HG03045 (cell line): ENCODE results near the gene SBNO2.

ENCODE experiments used
- ATAC-seq: cut with Tn5 transposase; IDR thresholded peaks from one replicate; pipeline ENCODE4 v1.9.1; 2021; ENCODE audit warnings: mild to moderate bottlenecking, moderate library complexity; ENCODE audit not compliant: unreplicated experiment

The SBNO2 gene

DNA sequence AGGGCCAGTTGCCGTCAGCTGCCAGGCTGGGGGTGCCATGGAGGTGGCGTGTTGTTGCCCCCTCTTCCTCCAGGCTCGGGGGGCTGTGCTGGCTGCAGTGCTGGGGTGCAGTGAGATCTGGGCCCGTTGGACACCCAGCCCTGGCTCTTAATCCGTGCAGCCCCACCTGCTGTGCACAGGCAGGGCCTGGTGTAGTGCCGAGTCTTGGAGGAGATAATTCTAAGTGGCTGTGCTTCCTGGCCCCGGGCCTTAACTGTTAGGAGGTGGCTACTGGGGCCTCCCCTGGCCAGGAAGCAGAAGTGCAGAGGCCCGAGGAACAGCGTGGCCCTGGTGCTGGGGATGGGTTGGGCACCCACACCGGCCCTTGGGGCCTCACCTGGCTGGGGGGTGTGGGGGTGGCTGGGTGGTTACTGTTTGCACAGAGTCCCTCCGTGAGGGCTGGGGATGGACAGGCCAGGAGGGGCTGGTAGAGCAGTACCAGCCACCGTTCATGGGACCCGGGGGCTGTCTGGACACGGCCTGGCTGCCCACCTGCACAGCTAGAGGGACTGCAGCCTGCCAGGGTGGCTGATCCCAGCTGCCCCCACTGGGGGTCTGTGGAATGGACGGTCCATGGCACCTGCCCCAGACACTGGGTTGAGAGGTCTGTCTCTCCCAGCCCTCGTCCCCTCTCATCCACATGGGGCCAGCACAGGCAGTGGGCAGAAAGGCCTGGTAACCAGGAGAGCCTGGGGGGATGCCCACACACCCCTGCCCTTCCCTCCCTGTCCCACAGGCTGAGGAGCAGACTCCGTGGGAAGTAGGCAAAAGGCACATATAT, 67.0 kb downstream of the SBNO2 start:
- ATAC-seq, result no peak

DNA sequence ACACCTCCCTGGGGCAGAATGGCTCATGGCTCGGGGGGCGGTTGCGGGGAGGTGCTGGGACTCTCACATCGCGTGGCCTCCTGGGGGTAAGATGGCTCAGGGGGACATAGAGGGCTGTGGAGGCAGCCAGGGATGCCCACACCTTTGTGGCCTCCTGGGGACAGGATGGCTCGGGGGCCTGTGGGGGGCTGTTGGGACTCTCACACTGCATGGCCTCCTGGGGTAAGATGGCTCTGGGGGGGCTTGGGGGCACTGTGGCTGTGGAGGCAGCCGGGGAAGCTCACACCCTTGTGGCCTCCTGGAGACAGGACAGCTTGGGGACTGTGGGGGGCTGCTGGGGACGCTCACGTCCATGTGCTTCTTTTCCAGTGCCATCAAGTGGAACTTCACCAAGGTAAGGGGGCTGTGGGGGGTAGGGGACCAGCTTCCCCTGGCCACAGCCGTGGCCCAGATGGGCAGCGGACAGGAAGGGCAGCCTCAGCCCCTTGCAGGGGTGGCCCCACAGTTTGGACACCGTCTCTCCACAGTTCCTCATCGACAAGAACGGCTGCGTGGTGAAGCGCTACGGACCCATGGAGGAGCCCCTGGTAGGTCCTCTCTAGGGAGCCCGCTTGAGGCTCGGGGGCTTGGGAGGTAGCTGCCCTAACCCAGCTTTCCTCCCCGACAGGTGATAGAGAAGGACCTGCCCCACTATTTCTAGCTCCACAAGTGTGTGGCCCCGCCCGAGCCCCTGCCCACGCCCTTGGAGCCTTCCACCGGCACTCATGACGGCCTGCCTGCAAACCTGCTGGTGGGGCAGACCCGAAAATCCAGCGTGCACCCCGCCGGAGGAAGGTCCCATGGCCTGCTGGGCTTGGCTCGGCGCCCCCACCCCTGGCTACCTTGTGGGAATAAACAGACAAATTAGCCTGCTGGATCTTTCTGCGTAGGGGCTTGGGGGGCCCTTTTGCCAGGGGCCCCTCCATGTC, 67.9 kb downstream of the SBNO2 start:
- ATAC-seq, result no peak

GRCh38 chr19:1105008-1105872, 68.8 kb downstream of the SBNO2 start:
- no peak for ATAC-seq

GRCh38 chr19:1104311-1105007, 69.6 kb downstream of the SBNO2 start:
- peak; percentile 33 for ATAC-seq

DNA sequence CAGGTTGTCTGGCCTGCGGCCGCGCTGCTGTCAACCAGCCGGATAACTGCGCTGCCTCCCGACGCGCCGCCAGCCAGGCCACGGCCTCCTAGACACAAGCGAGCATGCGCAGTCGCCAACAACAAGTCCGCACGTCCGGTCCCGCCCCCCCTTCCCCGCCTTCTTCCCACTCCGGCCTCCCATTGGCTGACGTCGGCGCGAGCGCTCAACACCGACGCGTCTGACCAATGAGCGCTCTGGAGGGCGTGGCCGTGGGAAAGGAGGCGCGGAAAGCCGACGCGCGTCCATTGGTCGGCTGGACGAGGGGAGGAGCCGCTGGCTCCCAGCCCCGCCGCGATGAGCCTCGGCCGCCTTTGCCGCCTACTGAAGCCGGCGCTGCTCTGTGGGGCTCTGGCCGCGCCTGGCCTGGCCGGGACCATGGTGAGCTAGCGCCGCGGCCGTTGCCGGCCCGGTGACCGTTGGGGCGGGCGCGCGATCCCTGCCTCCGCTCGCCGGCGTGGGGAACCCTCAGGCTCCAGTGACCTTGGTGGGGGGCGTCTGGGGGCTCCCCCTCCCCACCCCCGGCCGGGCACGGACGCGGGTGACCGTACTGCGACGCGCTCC, 70.3 kb downstream of the SBNO2 start, which contains the start of gene GPX4:
Gene GPX4 (plus strand): TSS at position 287 of the 603 bp plus-strand sequence. CDS start 50 bp downstream, at position 337.
- peak; percentile 70 for ATAC-seq

- ATAC-seq, result peak; percentile 0
These were observed 70.8 kb downstream of the SBNO2 start for GRCh38 chr19:1103132-1103707.

- ATAC-seq, result no peak
These were observed 71.5 kb downstream of the SBNO2 start for GRCh38 chr19:1102407-1103131.

DNA sequence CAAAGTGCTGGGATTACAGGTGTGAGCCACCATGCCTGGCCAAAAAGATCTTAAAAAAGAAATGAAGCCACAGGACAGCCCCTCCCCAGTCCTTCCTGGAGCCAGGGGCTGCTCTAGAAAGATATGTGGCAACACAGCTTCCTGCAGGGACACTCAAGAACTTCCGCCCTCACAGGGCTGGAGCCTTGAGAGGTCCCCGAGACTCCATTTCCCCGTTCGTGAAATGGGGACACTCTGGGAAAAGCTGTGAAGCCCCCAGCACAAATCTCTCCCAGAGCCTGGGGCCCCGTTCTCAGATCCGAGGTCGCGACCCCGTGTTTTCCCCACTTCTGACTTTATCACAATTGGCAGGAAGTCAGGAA, 72.8 kb downstream of the SBNO2 start:
- ATAC-seq, result no peak

GRCh38 chr19:1098177-1099051, 75.7 kb downstream of the SBNO2 start:
- no peak for ATAC-seq

DNA sequence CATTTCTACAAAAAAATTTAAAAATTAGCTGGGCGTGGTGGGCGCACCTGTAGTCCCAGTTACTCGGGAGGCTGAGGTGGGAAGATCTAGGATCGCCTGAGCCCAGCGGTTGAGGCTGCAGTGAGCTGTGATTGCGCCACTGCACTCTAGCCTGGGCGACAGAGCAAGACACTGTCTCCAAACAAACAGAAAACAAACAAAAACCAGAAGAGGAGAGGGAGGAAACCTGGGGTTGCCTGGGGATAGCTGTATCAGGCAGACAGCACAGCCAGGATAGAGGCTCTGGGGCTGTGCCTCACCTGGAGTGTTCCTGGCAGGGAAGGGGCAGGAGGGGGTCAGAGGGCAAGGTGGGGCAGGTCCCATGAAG, 76.3 kb downstream of the SBNO2 start:
- ATAC-seq, result no peak

GRCh38 chr19:1094978-1095701, 78.9 kb downstream of the SBNO2 start, which contains the start of gene POLR2E:
POLR2E (minus strand) TSS chr19:1095375; CDS start chr19:1095315, 60 bp downstream.
- peak; percentile 78 for ATAC-seq

DNA sequence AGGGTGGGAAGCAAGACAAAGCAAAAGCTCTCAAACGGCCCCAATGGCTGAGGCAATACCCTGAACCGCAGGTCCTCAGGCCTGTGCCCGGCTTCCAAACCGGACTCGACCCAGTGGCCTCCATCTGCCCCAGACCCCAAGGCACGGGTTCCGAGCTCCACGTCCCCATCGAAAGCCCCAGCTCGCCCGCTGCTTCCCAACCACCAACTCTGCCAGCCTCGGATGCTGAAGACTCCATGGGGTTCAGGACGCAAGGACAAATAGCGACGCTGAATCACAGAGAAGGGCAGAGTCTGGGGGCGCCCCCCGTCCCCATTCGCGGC, 79.5 kb downstream of the SBNO2 start:
- no peak for ATAC-seq

- ATAC-seq, result no peak
These were observed 80.1 kb downstream of the SBNO2 start for GRCh38 chr19:1093811-1094553.

DNA sequence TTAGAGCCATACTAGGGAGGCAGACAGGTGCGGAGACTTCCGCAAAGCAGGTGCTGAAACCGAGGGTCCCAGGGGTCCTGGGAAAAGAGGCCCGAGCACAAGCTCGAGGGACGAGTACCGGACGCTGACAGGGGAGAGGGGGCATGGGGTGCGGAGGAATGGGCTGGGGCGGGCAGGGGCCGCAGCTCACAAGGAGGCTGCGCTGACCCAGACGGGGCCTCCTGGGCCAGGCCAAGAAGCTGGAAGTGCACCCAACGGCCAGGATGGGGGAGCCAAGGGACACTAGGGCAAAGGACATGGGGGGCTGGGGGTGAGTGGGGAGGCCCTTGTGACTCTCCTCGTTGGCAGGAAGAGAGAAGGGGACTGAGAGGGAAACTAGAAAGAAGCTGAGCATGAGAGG, 80.7 kb downstream of the SBNO2 start:
- ATAC-seq, result no peak

GRCh38 chr19:1091544-1092175, 82.4 kb downstream of the SBNO2 start:
- no peak for ATAC-seq
